ENCODE data around the gene CETN3. TPM values are rescaled to one million over a fixed set of nuclear protein-coding genes. Genes with fewer than 3 reads are reported as not detected.
"Not testable (repeated sequence)": the region's sequence is repeated elsewhere in the genome, so short reads cannot be mapped to it uniquely, and the experiment has no call there.

CETN3 gene
- total RNA-seq, 2 donors from 2014 or later, result 37.5 to 40.6 TPM

DNA sequence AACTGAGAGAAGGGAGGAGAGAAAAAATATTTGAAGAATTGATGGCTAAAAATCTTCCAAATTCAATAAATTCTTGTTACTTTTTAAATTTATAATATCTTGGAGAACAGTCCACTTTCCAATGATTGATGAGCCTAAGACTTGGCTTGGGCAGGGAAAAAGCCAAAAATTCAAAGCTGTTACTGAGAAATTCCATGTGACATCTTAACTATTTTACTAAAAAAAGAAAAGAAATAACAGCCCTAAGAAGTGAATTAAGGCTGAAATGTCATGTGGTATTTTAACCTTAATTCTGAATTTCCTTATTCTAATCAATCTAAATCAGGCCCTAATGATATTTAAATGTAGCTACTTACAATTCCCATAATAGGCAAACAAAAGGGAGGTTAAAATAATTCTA is 53.4 kb downstream of the CETN3 start:
- ATAC-seq, result no peak
- H3K36me3 Mint-ChIP-seq, result no peaks in the 10 kb centered on the region
- no peak for DNase-seq (ENCODE audit: low spot score in 2 of 2)
- H3K9me3 Mint-ChIP-seq, result peaks cover 0 to 5% of the 10 kb centered on the region in 2 donors
- H3K27ac Mint-ChIP-seq, result no peak overlapping the region

GRCh38 chr5:90355635-90356034 is 53.9 kb downstream of the CETN3 start:
- ATAC-seq, result no peak
- no peak overlapping the region for H3K27ac Mint-ChIP-seq
- DNase-seq (ENCODE audit: low spot score in 2 of 2), result no peak
- peaks cover 0 to 5% of the 10 kb centered on the region in 2 donors for H3K9me3 Mint-ChIP-seq
- H3K36me3 Mint-ChIP-seq, result no peaks in the 10 kb centered on the region

- Mint-ChIP-seq H3K36me3 (no peaks in the 10 kb centered on the region), H3K27ac (no peak overlapping the region), H3K9me3 (peaks cover 0 to 5% of the 10 kb centered on the region in 2 donors)
- ATAC-seq, result no peak
- no peak for DNase-seq (ENCODE audit: low spot score in 2 of 2)
Measured at GRCh38 chr5:90353254-90353653, 56.3 kb downstream of the CETN3 start.

DNA sequence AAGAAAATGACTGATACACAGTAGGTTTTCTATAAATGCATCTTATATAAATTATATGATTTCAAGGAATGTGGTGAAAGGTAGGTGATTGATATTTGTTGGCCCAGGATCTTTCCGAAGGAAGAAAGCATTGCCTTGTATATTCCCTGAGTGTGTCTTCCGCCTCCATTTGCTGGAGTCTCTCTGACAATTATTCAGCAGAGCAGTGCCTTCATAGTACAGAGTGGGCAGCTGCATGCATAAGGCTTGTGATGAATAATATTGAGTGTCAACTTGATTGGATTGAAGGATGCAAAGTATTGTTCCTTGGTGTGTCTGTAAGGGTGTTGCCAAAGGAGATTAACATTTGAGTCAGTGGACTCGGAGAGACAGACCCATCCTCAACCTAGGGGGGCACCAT is 58.5 kb downstream of the CETN3 start:
- Mint-ChIP-seq H3K9me3 (peaks cover 0 to 5% of the 10 kb centered on the region in 2 donors), H3K36me3 (no peaks in the 10 kb centered on the region), H3K27ac (no peak overlapping the region)
- no peak for DNase-seq (ENCODE audit: low spot score in 2 of 2)
- ATAC-seq, result no peak

- Mint-ChIP-seq H3K9me3 (no peaks in the 10 kb centered on the region), H3K27ac (no peak overlapping the region), H3K36me3 (no peaks in the 10 kb centered on the region)
- ATAC-seq (no peak), DNase-seq (ENCODE audit: low spot score in 2 of 2) (no peak)
Measured at GRCh38 chr5:90347462-90347861, 62.1 kb downstream of the CETN3 start.

- Mint-ChIP-seq H3K9me3 (no peaks in the 10 kb centered on the region), H3K27ac (no peak overlapping the region), H3K36me3 (no peaks in the 10 kb centered on the region)
- ATAC-seq, result no peak
- DNase-seq (ENCODE audit: low spot score in 2 of 2), result no peak
Measured at GRCh38 chr5:90345684-90346083, 63.9 kb downstream of the CETN3 start.

GRCh38 chr5:90344689-90345088 is 64.9 kb downstream of the CETN3 start:
- H3K27ac Mint-ChIP-seq, result no peak overlapping the region
- H3K9me3 Mint-ChIP-seq, result no peaks in the 10 kb centered on the region
- H3K36me3 Mint-ChIP-seq, result no peaks in the 10 kb centered on the region
- no peak for DNase-seq (ENCODE audit: low spot score in 2 of 2)
- no peak for ATAC-seq

- not testable (repeated sequence) for H3K9me3 Mint-ChIP-seq; DNase-seq (ENCODE audit: low spot score in 2 of 2); ATAC-seq; H3K36me3 Mint-ChIP-seq; H3K27ac Mint-ChIP-seq
Measured at GRCh38 chr5:90343731-90344130, 65.8 kb downstream of the CETN3 start.

- ATAC-seq, result no peak
- Mint-ChIP-seq H3K9me3 (no peaks in the 10 kb centered on the region), H3K36me3 (no peaks in the 10 kb centered on the region), H3K27ac (no peak overlapping the region)
- no peak for DNase-seq (ENCODE audit: low spot score in 2 of 2)
Measured at GRCh38 chr5:90342576-90342975, 67.0 kb downstream of the CETN3 start.

Other genes with a start within 250 kb of the CETN3 start
- gene MBLAC2, start 65.0 kb upstream of the CETN3 start, total RNA-seq, result 1 to 10 TPM in 1 of 2 donors, under 1 TPM in 1; 0.98 to 4.1 TPM
- 10 to 100 TPM in 1 of 2 donors, 1 to 10 TPM in 1; 6.2 to 11.7 TPM for gene POLR3G, start 65.1 kb upstream of the CETN3 start, total RNA-seq
- gene LYSMD3, start 119.8 kb upstream of the CETN3 start, total RNA-seq, result 10 to 100 TPM; 13.8 to 18.1 TPM
- under 1 TPM in 1 of 2 donors, not detected in 1; 0.16 TPM for gene ADGRV1, start 149.0 kb upstream of the CETN3 start, total RNA-seq

Measured in activated naive CD4-positive, alpha-beta T cell treated with anti-CD3 and anti-CD28 coated beads, Interleukin-2, amount 50 U/mL, for 72 hours (primary cell).